ENCODE results near the gene SLC44A3.

- TF ChIP-seq POLR2A (IDR thresholded peaks at IDR 0.05; ENCODE audit: low read length) (no peak), JUN (IDR thresholded peaks at IDR 0.05) (no peak), EP300 (IDR thresholded peaks at IDR 0.05) (no peak), RAD21 (conservative IDR thresholded peaks at IDR 0.05 in 1 of 2, IDR thresholded peaks at IDR 0.05 in 1 of 2) (no peak), ZNF302 (CRISPR knock-in tag; IDR thresholded peaks at IDR 0.05) (no peak)
- TF ChIP-seq, protein P1, sequence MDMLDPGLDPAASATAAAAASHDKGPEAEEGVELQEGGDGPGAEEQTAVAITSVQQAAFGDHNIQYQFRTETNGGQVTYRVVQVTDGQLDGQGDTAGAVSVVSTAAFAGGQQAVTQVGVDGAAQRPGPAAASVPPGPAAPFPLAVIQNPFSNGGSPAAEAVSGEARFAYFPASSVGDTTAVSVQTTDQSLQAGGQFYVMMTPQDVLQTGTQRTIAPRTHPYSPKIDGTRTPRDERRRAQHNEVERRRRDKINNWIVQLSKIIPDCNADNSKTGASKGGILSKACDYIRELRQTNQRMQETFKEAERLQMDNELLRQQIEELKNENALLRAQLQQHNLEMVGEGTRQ (IDR thresholded peaks at IDR 0.05): no peak
These were observed 22.9 kb upstream of the SLC44A3 start for GRCh38 chr1:94797291-94797690.
